Esophagus muscularis mucosa (tissue), 4 donors: ENCODE data around the gene TOX2. TPM values are rescaled to one million over a fixed set of nuclear protein-coding genes. Genes with fewer than 3 reads are reported as not detected.

Experiments used
- DNase-seq: peaks from one replicate; pipeline ENCODE4 v3.0.0-alpha.2; 2017; ENCODE audit errors: extremely low spot score
- H3K27ac ChIP-seq, 4 donors: fragments of 200-600 bp; sonication (generic); replicated peaks in 1 of 4; 1 replicate in 3 of 4; 2 replicates in 1 of 4; pipeline ENCODE4 v1.5.1; 2016 to 2019; ENCODE audit warnings: mild to moderate bottlenecking in 1 of 4
- H3K27me3 ChIP-seq, 4 donors: fragments of 200-600 bp; sonication (generic); one replicate each; pipeline versions ENCODE4 v1.5.1 to v1.6.0; 2016 to 2019
- H3K36me3 ChIP-seq, 4 donors: fragments of 200-600 bp; sonication (generic); one replicate each; pipeline ENCODE4 v1.5.1; 2016 to 2019
- H3K4me1 ChIP-seq, 4 donors: fragments of 200-600 bp; sonication (generic); one replicate each; pipeline ENCODE4 v1.5.1; 2016 to 2019
- H3K4me3 ChIP-seq, 4 donors: fragments of 200-600 bp; sonication (generic); 1 replicate in 2 of 4; 2 replicates in 2 of 4; pipeline ENCODE4 v1.5.1; 2016 to 2019; ENCODE audit warnings: mild to moderate bottlenecking in 4 of 4, moderate library complexity in 1 of 4
- H3K9me3 ChIP-seq, 4 donors: fragments of 200-600 bp; sonication (generic); 1 replicate in 3 of 4; 2 replicates in 1 of 4; pipeline ENCODE4 v1.5.1; 2016 to 2019
- CTCF ChIP-seq, 3 experiments: fragments of 200-600 bp in 2 of 3; fragments of 450-650 bp in 1 of 3; sonication (generic) in 2 of 3; IDR thresholded peaks; one replicate each; pipeline ENCODE4 v1.5.1; 2017 to 2019; ENCODE audit warnings: antibody characterized with exemption in 3 of 3, mild to moderate bottlenecking in 2 of 3, moderate library complexity in 1 of 3
- EP300 ChIP-seq: sonication (generic); formaldehyde crosslinking; IDR thresholded peaks from one replicate; pipeline ENCODE4 v1.6.1; 2017; ENCODE audit warnings: antibody characterized with exemption
- POLR2A ChIP-seq: fragments of 450-650 bp; IDR thresholded peaks from one replicate; pipeline ENCODE4 v1.6.1; 2017; ENCODE audit warnings: antibody characterized with exemption, moderate library complexity, mild to moderate bottlenecking, low read depth
- POLR2AphosphoS5 ChIP-seq, 2 donors: sonication (generic); formaldehyde crosslinking; IDR thresholded peaks; one replicate each; pipeline ENCODE4 v1.6.1; 2017; ENCODE audit warnings: antibody characterized with exemption in 2 of 2
- WGBS: methylation state at CpG from one replicate; pipeline ENCODE4 v1.1.5; 2018; 5-methylcytosine and 5-hydroxymethylcytosine counted together
- intact Hi-C: fragments of 100-400 bp; cut with DNase I; formaldehyde crosslinking; loops from one replicate; pipeline ENCODE4 v1.15.1; 2023
- total RNA-seq, 4 donors: library from RNA; depleted of rRNA; stranded (reverse); fragments of >200 nt; gene quantifications; one replicate each; pipeline versions ENCODE4 v1.1.0 to v1.2.1, GENCODE V29; 2016

Gene TOX2
- total RNA-seq, 4 donors from 2014 or later, result 19.4 to 39.5 (median 32.8) TPM

- TF ChIP-seq POLR2AphosphoS5 (IDR thresholded peaks at IDR 0.05) (no peak), POLR2A (no peak), CTCF (IDR thresholded peaks at IDR 0.05) (no peak), EP300 (no peak)
- DNase-seq, result no peak
- 93% methylated on average over 4 of the region's 4 CpGs for WGBS
- Histone ChIP-seq H3K9me3 (peaks cover 0 to 6% (median 2%) of the 10 kb centered on the region in 4 donors), H3K4me3 (no peak overlapping the region), H3K36me3 (peaks cover 0 to 44% (median 15%) of the 10 kb centered on the region in 4 donors), H3K27ac (no peak overlapping the region), H3K27me3 (no peaks in the 10 kb centered on the region), H3K4me1 (no peaks in the 10 kb centered on the region)
- intact Hi-C loops, result no loop called here
These were observed 138.4 kb downstream of the TOX2 start for GRCh38 chr20:44053046-44053445.

- Histone ChIP-seq H3K4me3 (no peak overlapping the region), H3K36me3 (peaks cover 0 to 44% (median 15%) of the 10 kb centered on the region in 4 donors), H3K4me1 (no peaks in the 10 kb centered on the region), H3K27me3 (no peaks in the 10 kb centered on the region), H3K27ac (no peak overlapping the region), H3K9me3 (peaks cover 0 to 6% (median 2%) of the 10 kb centered on the region in 4 donors)
- no peak for TF ChIP-seq CTCF (IDR thresholded peaks at IDR 0.05)
- TF ChIP-seq EP300, result no peak
- TF ChIP-seq POLR2AphosphoS5 (IDR thresholded peaks at IDR 0.05), result no peak
- TF ChIP-seq POLR2A, result no peak
- intact Hi-C loops, result no loop called here
- WGBS, result 92% methylated on average over 16 of the region's 16 CpGs
- no peak for DNase-seq
These were observed 139.5 kb downstream of the TOX2 start for GRCh38 chr20:44054118-44054517.

GRCh38 chr20:44054849-44055248, 140.2 kb downstream of the TOX2 start:
- intact Hi-C loops, result no loop called here

GRCh38 chr20:44056010-44056698, 141.5 kb downstream of the TOX2 start:
- H3K4me1 ChIP-seq, result no peaks in the 10 kb centered on the region
- intact Hi-C loops, result no loop called here
- TF ChIP-seq CTCF (IDR thresholded peaks at IDR 0.05), result peak in 2 of 3 experiments; percentile 15 to 25
- no peak for TF ChIP-seq EP300
- no peak for TF ChIP-seq POLR2AphosphoS5 (IDR thresholded peaks at IDR 0.05)
- no peak for TF ChIP-seq POLR2A
- 72% methylated on average over 13 of the region's 13 CpGs for WGBS
- H3K9me3 ChIP-seq, result peaks cover 0 to 6% (median 2%) of the 10 kb centered on the region in 4 donors
- H3K36me3 ChIP-seq, result peaks cover 0 to 41% (median 14%) of the 10 kb centered on the region in 4 donors
- no peak overlapping the region for H3K27ac ChIP-seq
- DNase-seq, result peak; percentile 91
- H3K27me3 ChIP-seq, result no peaks in the 10 kb centered on the region
- no peak overlapping the region for H3K4me3 ChIP-seq

More at GRCh38 chr20:44054849-44055248, 140.2 kb downstream of the TOX2 start:
- peaks cover 0 to 6% (median 2%) of the 10 kb centered on the region in 4 donors for H3K9me3 ChIP-seq
- H3K4me3 ChIP-seq, result no peak overlapping the region
- H3K27me3 ChIP-seq, result no peaks in the 10 kb centered on the region
- no peak for DNase-seq
- no peak overlapping the region for H3K27ac ChIP-seq
- TF ChIP-seq POLR2A, result no peak
- no peak for TF ChIP-seq EP300
- no peak for TF ChIP-seq CTCF (IDR thresholded peaks at IDR 0.05)
- TF ChIP-seq POLR2AphosphoS5 (IDR thresholded peaks at IDR 0.05), result no peak
- H3K36me3 ChIP-seq, result peaks cover 0 to 44% (median 15%) of the 10 kb centered on the region in 4 donors
- WGBS, result 100% methylated on average over 3 of the region's 3 CpGs
- H3K4me1 ChIP-seq, result no peaks in the 10 kb centered on the region
